Tibial nerve (tissue), 4 donors: ENCODE measurements around the gene SCYGR2.

ENCODE experiments used
- CTCF ChIP-seq, 5 experiments: fragments of 200-600 bp in 3 of 5; fragments of 450-650 bp in 2 of 5; sonication (generic) in 3 of 5; IDR thresholded peaks; one replicate each; pipeline ENCODE4 v1.5.1; 2016 to 2019; ENCODE audit warnings: antibody characterized with exemption in 5 of 5, mild to moderate bottlenecking in 3 of 5, moderate library complexity in 2 of 5
- EP300 ChIP-seq, 2 donors: sonication (generic); formaldehyde crosslinking; IDR thresholded peaks; one replicate each; pipeline ENCODE4 v1.6.1; 2017; ENCODE audit warnings: antibody characterized with exemption in 2 of 2, mild to moderate bottlenecking in 1 of 2
- POLR2A ChIP-seq, 2 donors: fragments of 450-650 bp; IDR thresholded peaks; one replicate each; pipeline ENCODE4 v1.6.1; 2017; ENCODE audit warnings: antibody characterized with exemption in 2 of 2, mild to moderate bottlenecking in 2 of 2, moderate library complexity in 2 of 2

GRCh38 chr2:227632827-227633226 lies 34.1 kb downstream of the SCYGR2 start:
- TF ChIP-seq CTCF (IDR thresholded peaks at IDR 0.05) (no peak), POLR2A (IDR thresholded peaks at IDR 0.05) (no peak), EP300 (IDR thresholded peaks at IDR 0.05) (no peak)
